ENCODE data around the gene SLX9.

GRCh38 chr21:44890961-44891541 lies 48.8 kb upstream of the SLX9 start:
- TF ChIP-seq CTCF (IDR thresholded peaks at IDR 0.05; ENCODE audit: insufficient read depth, low read depth, low read length): no peak
- no peak for TF ChIP-seq EZH2 (IDR thresholded peaks at IDR 0.05; ENCODE audit: insufficient read depth, low read length)

Data from astrocyte (in vitro differentiated cells and primary cell).